GM21825 (cell line): ENCODE data around the gene LDLRAD3.
"Not testable (repeated sequence)": the region's sequence is repeated elsewhere in the genome, so short reads cannot be mapped to it uniquely, and the experiment has no call there.

ENCODE experiments used
- ATAC-seq: cut with Tn5 transposase; IDR thresholded peaks from one replicate; pipeline ENCODE4 v1.9.1; 2021; ENCODE audit warnings: mild to moderate bottlenecking, moderate library complexity; ENCODE audit not compliant: unreplicated experiment

LDLRAD3 gene

GRCh38 chr11:36153551-36153950 is 209.7 kb downstream of the LDLRAD3 start:
- ATAC-seq: no peak

GRCh38 chr11:36155124-36155561 is 211.3 kb downstream of the LDLRAD3 start:
- no peak for ATAC-seq

- ATAC-seq: no peak
Measured at GRCh38 chr11:36155770-36156160, 211.9 kb downstream of the LDLRAD3 start.

DNA sequence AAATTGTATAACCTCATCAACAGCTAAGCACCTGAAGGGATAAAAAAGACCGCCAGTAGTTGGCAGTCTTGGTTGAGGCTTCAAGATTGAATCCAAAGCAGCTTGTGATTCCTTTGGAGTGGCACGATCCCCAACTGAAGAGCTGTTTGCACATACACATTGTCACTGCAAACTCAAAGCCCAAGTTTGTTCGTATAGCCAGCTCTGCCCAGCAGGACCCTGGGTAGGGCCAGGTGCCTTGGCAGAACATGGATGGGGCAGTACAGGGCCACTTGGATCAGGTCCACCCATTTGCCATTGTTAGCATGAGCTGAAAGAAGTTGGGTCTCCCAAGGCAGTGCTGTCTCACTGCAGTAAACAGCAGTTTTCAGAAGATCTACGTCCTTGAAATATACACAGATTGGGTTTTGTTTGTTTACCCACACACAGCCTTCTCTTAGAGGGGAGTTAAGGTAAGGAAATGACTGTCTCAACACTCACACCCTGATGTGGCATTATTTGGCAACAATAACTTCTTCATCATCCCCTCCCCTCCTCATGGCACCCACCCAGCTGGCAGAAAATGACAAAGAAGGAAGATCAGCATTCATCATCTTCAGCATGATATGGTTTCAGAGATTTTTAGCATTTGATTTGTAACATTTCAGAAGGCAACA is 212.4 kb downstream of the LDLRAD3 start:
- ATAC-seq: no peak

- no peak for ATAC-seq
Measured at GRCh38 chr11:36156817-36157519, 213.1 kb downstream of the LDLRAD3 start.

DNA sequence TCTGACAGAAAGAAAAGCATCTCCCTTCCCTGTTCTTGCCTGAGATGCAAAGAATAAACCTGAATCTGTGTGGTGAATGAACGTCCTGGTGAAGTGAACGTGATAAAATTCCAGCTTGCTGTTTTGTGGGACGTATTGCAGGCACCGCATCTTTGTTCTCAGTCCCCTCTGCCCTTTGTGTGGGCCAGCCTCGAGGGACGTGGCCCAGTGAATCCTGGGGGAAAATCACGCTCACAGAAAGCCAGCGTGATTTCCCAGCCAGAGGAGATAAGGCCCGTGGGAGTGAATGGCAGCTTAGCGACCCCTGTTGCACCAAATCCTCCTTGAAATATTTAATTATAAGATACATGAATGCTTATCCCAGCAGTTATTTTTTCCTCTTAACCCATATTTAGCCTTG is 216.2 kb downstream of the LDLRAD3 start:
- ATAC-seq: no peak

GRCh38 chr11:36161572-36161971 is 217.7 kb downstream of the LDLRAD3 start:
- ATAC-seq: no peak

DNA sequence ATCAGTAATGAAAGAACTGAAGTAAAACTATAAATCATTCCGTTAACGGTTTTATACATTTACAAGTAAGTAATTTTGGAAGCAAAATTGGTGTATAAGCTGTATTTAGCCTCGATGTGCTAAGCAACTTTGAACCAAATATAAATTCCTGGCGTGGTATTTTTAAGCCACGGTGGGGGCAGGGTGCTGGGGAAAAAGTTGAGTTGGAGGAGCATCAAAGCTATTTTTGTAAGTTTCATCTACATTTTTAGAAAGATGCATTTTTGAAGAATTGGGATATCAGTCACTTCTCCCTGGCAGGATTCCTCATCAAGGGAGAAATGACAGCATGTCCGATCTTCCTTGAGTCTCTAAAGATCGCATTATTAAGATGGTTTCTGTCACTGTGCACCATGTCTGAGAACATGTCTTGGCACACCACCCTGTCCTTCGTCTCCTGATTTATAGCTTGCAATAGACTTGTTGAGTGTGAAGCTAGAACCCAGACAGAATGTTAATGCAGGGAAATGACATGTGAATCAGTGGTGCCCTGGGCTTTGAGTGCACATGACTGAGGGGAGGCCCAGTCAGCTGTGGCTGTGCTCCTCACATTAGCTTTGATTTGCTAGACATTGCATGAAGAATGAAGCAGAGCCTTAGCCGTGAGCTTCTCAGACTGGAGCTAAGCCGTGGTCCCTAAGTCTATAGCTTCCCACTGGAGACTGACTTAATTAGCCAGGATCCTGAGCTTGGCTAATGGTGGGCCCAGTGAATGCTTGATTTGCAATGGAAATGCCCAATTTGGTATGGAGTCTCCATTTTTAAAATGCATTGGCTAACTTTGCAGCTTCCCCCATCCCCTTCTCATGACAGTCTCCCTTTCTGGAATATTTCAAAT is 218.4 kb downstream of the LDLRAD3 start:
- ATAC-seq: no peak

- no peak for ATAC-seq
Measured at GRCh38 chr11:36162883-36163434, 219.1 kb downstream of the LDLRAD3 start.

DNA sequence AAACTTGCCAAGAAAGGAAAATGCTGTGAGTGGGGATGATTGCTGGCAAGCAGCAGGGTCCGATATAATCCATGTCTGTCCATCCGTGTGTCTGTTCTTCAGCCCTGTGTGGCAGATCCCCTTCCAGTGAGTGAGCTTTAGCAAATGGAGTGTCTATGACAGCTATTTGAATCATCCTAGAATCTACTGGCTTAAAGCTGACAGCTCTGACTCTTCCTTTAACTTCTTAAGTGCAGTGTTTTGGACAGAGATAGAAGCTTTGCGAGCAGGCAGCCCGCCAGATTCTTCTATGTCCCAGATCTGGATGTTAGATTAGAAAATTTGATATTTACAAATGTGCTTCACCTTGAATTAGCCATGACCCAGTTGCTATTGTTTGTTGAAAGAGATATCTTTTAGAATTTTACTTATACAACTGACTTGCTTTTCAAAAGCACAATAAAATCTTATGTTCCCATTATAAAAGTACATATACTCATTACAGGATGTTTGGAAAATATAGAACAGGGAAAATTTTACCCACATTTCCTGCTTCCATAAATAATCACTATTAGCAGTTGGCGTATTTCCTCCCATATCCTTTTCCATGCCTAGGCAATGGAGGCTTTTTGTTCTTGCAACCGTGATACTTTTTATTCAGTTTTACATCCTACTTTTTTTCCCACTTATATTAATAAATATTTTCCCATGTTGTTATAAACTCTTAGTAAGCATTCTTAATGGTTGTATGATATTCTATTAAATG is 220.8 kb downstream of the LDLRAD3 start:
- ATAC-seq: no peak

GRCh38 chr11:36165621-36166397 is 221.9 kb downstream of the LDLRAD3 start:
- no peak for ATAC-seq

DNA sequence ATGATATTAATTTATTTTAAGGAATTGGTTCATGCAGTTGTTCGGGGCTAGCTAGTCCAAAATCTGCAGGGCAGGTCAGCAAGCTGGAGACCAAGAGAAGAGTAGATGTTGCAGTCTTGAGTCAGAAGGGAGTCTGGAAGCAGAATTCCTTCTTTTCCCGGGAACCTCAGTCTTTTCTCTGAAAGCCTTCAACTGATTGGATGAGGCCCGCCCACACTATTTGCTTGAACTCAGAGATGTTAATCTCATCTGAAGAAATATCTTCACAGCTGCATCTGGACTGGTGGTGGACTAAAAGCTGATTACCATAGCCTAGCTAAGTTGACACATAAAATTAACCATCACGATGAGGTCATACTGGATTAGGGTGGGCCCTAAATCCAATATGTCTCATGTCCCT is 223.2 kb downstream of the LDLRAD3 start:
- no peak for ATAC-seq

- ATAC-seq: no peak
Measured at GRCh38 chr11:36167729-36168128, 223.9 kb downstream of the LDLRAD3 start.

GRCh38 chr11:36177836-36178235 is 234.0 kb downstream of the LDLRAD3 start:
- no peak for ATAC-seq

GRCh38 chr11:36186340-36187175 is 242.7 kb downstream of the LDLRAD3 start:
- no peak for ATAC-seq

DNA sequence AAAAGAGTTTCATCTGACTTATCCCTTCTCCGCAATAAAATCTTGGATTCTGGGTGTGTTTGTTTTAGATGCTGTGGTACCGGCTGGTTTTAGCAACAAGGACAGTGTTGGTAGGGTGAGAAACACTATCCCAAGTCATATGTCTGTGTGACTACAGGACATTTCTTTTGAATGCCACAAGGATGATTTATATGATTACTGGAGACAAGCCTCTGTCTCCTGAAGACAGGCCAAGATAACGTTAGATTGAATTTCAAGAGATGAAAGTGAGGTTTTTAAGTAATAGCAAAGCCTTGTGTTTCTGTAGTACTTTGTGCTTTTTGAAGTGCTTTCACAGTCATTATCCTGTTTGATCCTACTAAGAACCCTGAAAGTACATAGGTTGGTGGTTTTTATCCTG is 243.8 kb downstream of the LDLRAD3 start:
- no peak for ATAC-seq

DNA sequence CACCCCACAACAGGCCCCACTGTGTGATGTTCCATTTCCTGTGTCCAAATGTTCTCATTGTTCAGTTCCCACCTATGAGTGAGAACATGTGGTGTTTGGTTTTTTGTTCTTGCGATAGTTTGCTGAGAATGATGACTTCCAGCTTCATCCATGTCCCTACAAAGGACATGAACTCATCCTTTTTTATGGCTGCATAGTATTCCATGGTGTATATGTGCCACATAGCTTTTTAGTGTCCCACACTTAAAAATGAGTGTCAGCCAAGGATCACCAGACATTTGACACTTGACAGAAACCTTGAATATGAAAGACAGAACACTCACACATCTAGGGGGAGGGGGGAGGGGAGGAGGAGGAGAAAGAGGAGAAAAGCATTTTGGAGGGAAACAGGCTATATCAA is 245.9 kb downstream of the LDLRAD3 start:
- ATAC-seq: not testable (repeated sequence)

GRCh38 chr11:36191941-36192340 is 248.1 kb downstream of the LDLRAD3 start:
- no peak for ATAC-seq
